OCI-LY7 (cell line): ENCODE results near the gene JUNB. TPM values are rescaled to one million over a fixed set of nuclear protein-coding genes. Genes with fewer than 3 reads are reported as not detected.
A peak's percentile ranks its signal among the peaks of the same experiment; 100 is the strongest.

Experiments
- BruUV-seq: library from RNA; stranded (reverse); fragments of 400-500 nt; replicated peaks from 2 replicates; lab custom pipeline; 2021; lab: Mats Ljungman, UMichigan
- CTCF ChIA-PET: fragments of 300-600 bp; sonication (Branson Sonifier 250); formaldehyde crosslinking; loops from one replicate; lab custom pipeline; 2022; ENCODE audit warnings: antibody characterized with exemption; ENCODE audit not compliant: unreplicated experiment; lab: Charles Lee
- POLR2A ChIA-PET: fragments of 300-600 bp; sonication (Branson Sonifier 250); formaldehyde crosslinking; loops from one replicate; lab custom pipeline; 2022; ENCODE audit warnings: antibody characterized with exemption; lab: Charles Lee
- DNase-seq: peaks from one replicate; pipeline ENCODE4 v3.0.0-alpha.2; 2015; ENCODE audit warnings: low spot score
- H2AFZ ChIP-seq: fragments of 200-600 bp; sonication (generic), shearing (Covaris generic); 2 replicates; pipeline ENCODE4 v1.6.1; 2014; ENCODE audit warnings: mild to moderate bottlenecking, antibody characterized with exemption, low read length, moderate library complexity
- H3K27ac ChIP-seq: fragments of 200-600 bp; sonication (generic); 2 replicates; pipeline ENCODE4 v1.5.1; 2014; ENCODE audit warnings: mixed run types, low read depth, mild to moderate bottlenecking, moderate library complexity, low read length, inconsistent platforms; ENCODE audit not compliant: poor library complexity, severe bottlenecking
- H3K36me3 ChIP-seq: fragments of 200-600 bp; sonication (generic); 2 replicates; pipeline ENCODE4 v1.6.1; 2014; ENCODE audit warnings: mild to moderate bottlenecking, antibody characterized with exemption, low read length, moderate library complexity, mixed read lengths; ENCODE audit not compliant: insufficient read depth
- H3K4me1 ChIP-seq: fragments of 200-600 bp; sonication (generic); 2 replicates; pipeline ENCODE4 v1.5.1; 2014; ENCODE audit warnings: mild to moderate bottlenecking, low read length; ENCODE audit not compliant: insufficient read depth, poor library complexity, severe bottlenecking
- H3K4me2 ChIP-seq: fragments of 200-600 bp; sonication (generic); 2 replicates; pipeline ENCODE4 v1.6.1; 2014; ENCODE audit warnings: mild to moderate bottlenecking, low read length
- H3K4me3 ChIP-seq: fragments of 200-600 bp; sonication (generic); 2 replicates; pipeline ENCODE4 v1.5.1; 2014; ENCODE audit warnings: mild to moderate bottlenecking, low read depth, low read length; ENCODE audit not compliant: poor library complexity, severe bottlenecking
- H3K79me2 ChIP-seq: fragments of 200-600 bp; sonication (generic); 2 replicates; pipeline ENCODE4 v1.6.1; 2016; ENCODE audit warnings: low read depth, mild to moderate bottlenecking, low read length, moderate library complexity, mixed read lengths; ENCODE audit not compliant: insufficient read depth
- H3K9me2 ChIP-seq: fragments of 200-600 bp; sonication (generic); 2 replicates; pipeline ENCODE4 v1.6.1; 2016; ENCODE audit warnings: mild to moderate bottlenecking, low read length, mixed read lengths; ENCODE audit not compliant: insufficient read depth
- H3K9me3 ChIP-seq: fragments of 200-600 bp; sonication (generic); 2 replicates; pipeline ENCODE4 v1.6.1; 2014; ENCODE audit warnings: mild to moderate bottlenecking, mixed run types, low read length, mixed read lengths
- H4K20me1 ChIP-seq: fragments of 200-600 bp; sonication (generic); 2 replicates; pipeline ENCODE4 v1.6.1; 2014; ENCODE audit warnings: mild to moderate bottlenecking, antibody characterized with exemption, low read length, moderate library complexity, mixed read lengths; ENCODE audit not compliant: insufficient read depth
- CTCF ChIP-seq: fragments of 200-600 bp; sonication (generic); conservative IDR thresholded peaks from 2 replicates; pipeline ENCODE4 v1.5.1; 2014; ENCODE audit warnings: mild to moderate bottlenecking, antibody characterized with exemption, low read length, moderate library complexity, mixed read lengths
- EZH2phosphoT487 ChIP-seq: fragments of 200-600 bp; sonication (generic); IDR thresholded peaks from 2 replicates; pipeline ENCODE4 v1.6.1; 2018; ENCODE audit warnings: low read depth, borderline replicate concordance, mild to moderate bottlenecking, mixed run types, antibody characterized with exemption, low read length, moderate library complexity, mixed read lengths
- intact Hi-C: fragments of 100-400 bp; cut with micrococcal nuclease; formaldehyde crosslinking; loops from one replicate; pipeline ENCODE4 v1.10.0; 2022; ENCODE audit not compliant: unreplicated experiment
- total RNA-seq, 2 experiments: library from RNA; depleted of rRNA in 1 of 2; stranded (reverse); fragments of >200 nt in 1 of 2; shearing (Covaris generic) in 1 of 2; gene quantifications; 2 replicates each; pipeline ENCODE4 v1.2.3, GENCODE V29; 2014 to 2022

Gene JUNB
- total RNA-seq, 2 experiments from 2014 or later: 31.8 to 45.5 TPM

- Histone ChIP-seq H3K27ac (no peak overlapping the region), H3K9me3 (no peaks in the 10 kb centered on the region), H3K4me3 (peak overlapping the region; percentile 84), H3K4me2 (peak overlapping the region; percentile 95), H3K4me1 (peaks cover 59% of the 10 kb centered on the region), H3K79me2 (peaks cover 8% of the 10 kb centered on the region), H4K20me1 (no peaks in the 10 kb centered on the region), H3K36me3 (no peaks in the 10 kb centered on the region), H2AFZ (0 out of 2 replicates have a peak overlapping the region, but pooled peaks have one; percentile 35), H3K9me2 (no peaks in the 10 kb centered on the region)
- CTCF ChIA-PET: interaction anchor here (0.6 kb wide), 1 partner anchor 10 kb away, joined by 3 read pairs; no protein-coding TSS in a partner anchor
- BruUV-seq: no TSS peak
- TF ChIP-seq CTCF (no peak), EZH2phosphoT487 (no peak)
- POLR2A ChIA-PET: interaction anchor here (0.6 kb wide), 3 partner anchors 47 to 689 kb away, joined by 3 read pairs; no protein-coding TSS in a partner anchor
- no peak for DNase-seq
- intact Hi-C loops: no loop called here
Measured at GRCh38 chr19:12789098-12789903, 2.0 kb upstream of the JUNB start.

DNA sequence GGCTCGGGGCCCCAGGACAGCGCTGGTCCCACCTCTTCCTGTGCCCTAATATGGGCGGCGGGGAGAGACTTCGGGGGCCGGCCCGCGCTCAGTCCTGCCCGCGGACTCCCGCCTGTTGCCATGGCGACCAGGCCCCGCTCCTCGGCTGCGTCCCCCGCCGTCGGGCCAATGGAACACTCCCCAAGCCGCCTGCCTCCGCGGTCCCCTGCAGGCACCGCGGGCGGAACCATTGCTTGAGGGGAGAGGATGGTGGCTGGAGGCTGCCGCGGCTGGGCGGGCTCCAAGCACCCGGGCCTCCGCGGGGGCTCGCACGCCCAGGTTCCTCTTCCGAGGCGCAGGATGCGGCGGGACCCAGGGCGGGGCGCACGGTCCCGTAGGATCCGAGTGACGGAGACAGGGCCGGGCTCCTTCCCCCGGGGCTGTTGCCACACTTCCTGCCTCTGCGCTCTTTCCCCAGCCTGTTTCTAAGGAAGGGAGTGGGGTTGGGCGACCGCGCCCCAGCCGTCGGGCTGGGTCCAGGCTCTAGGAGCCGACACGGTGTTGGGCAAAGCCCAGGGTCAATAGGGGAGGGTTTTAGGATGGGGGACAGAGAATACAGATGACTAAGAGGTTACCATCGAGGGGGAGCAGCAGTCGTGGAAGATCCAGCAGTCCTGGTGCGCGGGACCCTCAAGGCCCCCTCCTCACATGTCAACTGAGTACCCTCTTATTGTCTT, 1.2 kb upstream of the JUNB start:
- Histone ChIP-seq H3K9me3 (no peaks in the 10 kb centered on the region), H3K36me3 (no peaks in the 10 kb centered on the region), H3K4me3 (peak overlapping the region; percentile 84), H4K20me1 (no peaks in the 10 kb centered on the region), H3K4me1 (peaks cover 54% of the 10 kb centered on the region), H2AFZ (peak overlapping the region; percentile 35; the same call in 1 of the 2 replicates), H3K27ac (peak overlapping the region; percentile 77), H3K4me2 (peak overlapping the region; percentile 95), H3K9me2 (no peaks in the 10 kb centered on the region), H3K79me2 (peaks cover 8% of the 10 kb centered on the region)
- TF ChIP-seq CTCF (no peak), EZH2phosphoT487 (no peak)
- CTCF ChIA-PET: interaction anchor here (0.6 kb wide), 1 partner anchor 9 kb away, joined by 3 read pairs; no protein-coding TSS in a partner anchor
- POLR2A ChIA-PET: interaction anchor here (0.6 kb wide), 1 partner anchor 690 kb away, joined by 3 read pairs; no protein-coding TSS in a partner anchor
- intact Hi-C loops: loop anchor here (5.0 kb wide), 1 partner anchor 68 kb away; the partner anchor contains the start of gene TNPO2
- DNase-seq: peak; percentile 95
- BruUV-seq: no TSS peak
